Sigmoid colon (tissue), 3 donors: ENCODE measurements around the gene PLXNA4.

Source experiments
- CTCF ChIP-seq, 4 experiments: fragments of 450-650 bp in 3 of 4; fragments of 200-600 bp in 1 of 4; IDR thresholded peaks; one replicate each; pipeline ENCODE4 v1.5.1; 2016 to 2019; ENCODE audit warnings: antibody characterized with exemption in 4 of 4, mild to moderate bottlenecking in 3 of 4, moderate library complexity in 2 of 4
- POLR2A ChIP-seq, 2 donors: fragments of 450-650 bp; IDR thresholded peaks; one replicate each; pipeline ENCODE4 v1.6.1; 2016; ENCODE audit warnings: antibody characterized with exemption in 2 of 2, mild to moderate bottlenecking in 2 of 2, moderate library complexity in 2 of 2

GRCh38 chr7:132560105-132560504 lies 16.2 kb downstream of the PLXNA4 start:
- TF ChIP-seq POLR2A (IDR thresholded peaks at IDR 0.05): no peak
- TF ChIP-seq CTCF (IDR thresholded peaks at IDR 0.05): no peak
